Activated CD4-positive, alpha-beta T cell treated with anti-CD3 and anti-CD28 coated beads, Interleukin-10, Interleukin-2, amounts not matched to agents 100 ng/mL and 50 ng/mL, durations not matched to agents 16 hours and 8 hours (primary cell): ENCODE measurements around the gene SIK2.

Experiments
- DNase-seq: peaks from one replicate; pipeline ENCODE4 v3.0.0-alpha.2; 2020

SIK2 gene

DNA sequence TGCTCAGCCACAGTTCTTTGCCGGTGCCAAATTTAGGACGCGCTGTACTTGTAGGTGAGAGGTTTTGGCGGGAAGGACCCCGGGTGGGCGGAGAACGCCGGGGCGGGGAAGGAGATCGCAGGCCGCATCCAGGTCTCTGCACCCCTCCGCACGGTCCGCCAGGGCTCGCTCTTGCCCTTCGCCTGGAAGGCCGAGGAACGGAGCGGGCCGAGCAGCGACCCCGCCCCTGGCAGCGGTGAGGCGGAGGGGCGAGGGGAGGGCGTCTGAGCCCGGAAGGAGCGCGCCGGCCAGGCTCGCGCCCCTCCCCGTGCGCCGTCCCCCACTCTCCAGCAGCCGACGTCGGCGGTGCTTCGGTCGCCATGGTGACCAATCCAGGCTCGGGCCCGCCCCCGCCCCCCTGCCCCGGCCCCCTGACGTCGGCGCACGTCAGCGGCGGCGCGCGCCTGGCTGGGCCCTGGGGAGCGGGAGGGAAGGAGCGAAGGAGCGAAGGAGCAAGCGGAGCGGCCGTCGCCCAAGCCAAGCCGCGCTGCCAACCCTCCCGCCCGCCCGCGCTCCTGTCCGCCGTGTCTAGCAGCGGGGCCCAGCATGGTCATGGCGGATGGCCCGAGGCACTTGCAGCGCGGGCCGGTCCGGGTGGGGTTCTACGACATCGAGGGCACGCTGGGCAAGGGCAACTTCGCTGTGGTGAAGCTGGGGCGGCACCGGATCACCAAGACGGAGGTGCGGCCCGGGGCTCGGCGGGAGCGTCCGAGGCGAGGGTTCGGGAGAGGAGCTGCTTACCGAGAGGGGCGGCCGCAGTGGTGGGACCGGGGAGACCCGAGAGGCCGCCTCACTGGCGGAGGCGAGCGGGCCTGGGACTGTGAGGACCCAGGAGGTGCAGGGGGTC, at the start of gene SIK2:
Gene SIK2 (plus strand): TSS at position 471 of the 886 bp plus-strand sequence. CDS start 115 bp downstream, at position 586.
- peak; percentile 94 for DNase-seq

DNA sequence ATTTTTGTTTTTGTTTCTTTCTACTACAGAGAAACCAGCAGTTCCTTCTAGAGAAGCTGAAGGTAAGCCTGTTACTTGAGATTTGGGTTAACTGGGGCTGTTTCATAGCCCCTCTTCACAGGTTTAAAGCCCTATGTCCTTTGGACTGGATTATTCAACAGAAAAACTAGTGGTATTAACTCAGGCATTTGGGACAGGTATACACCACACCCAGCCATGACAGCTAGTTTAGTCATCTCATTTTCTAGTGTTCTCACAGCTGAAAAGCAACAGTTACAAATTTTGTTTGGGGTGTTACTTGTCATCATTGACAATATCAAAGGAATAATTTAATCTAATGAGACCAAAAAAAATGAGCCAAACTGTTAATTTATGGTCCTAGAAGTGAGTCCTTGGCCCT, 47.7 kb upstream of the SIK2 start:
- no peak for DNase-seq

DNA sequence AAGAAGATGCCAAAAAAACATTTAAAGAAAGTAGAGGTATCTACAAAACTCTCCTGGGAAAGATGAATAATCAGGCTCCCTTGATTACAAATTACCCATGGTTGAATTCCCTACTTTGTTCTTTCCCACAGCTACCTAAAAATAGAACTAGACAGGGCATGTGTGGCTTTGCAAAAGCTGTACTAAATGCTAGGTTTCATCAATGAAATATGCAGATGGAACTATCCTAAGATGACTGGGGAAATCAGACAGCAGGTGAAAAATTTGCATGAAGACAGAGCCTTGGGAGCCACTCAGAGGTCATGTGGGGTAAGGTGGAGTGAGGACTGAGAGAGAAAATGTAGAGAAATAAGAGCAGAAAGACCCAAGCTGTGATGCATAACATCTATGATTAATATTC, 47.0 kb upstream of the SIK2 start:
- DNase-seq: no peak

DNA sequence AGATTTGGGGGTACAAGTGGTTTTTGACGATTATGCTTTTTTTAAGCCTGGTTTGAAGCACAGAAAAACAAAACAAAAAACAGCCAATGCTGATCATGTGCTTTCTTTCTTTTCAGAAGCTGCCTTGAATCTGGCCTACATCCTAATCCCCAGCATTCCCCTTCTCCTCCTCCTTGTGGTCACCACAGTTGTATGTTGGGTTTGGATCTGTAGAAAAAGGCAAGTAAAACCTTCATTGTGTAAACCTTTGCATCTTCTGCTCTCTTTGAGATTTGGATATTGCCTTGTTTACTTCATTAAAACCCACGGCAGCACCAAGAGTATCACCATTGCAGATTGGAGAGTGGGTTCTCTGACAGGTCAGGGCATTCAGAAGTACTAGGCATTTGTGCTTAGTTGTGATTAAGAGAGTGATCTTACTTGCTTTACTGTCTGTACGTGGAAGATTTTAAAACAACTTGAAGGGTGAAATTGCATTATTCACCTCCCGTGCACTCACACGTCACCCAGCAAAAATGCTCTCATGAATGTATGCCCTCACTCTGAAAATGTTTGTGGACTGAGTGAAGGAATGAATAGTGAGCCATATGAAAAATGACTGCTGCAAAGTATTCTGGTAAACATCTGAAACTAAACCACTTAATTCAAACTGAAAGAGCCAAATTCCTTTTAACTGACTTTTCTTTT, 44.7 kb upstream of the SIK2 start:
- DNase-seq: no peak

- DNase-seq: no peak
These were observed 42.3 kb upstream of the SIK2 start for GRCh38 chr11:111559800-111560464.

GRCh38 chr11:111560800-111561199, 41.4 kb upstream of the SIK2 start:
- no peak for DNase-seq

- DNase-seq: no peak
These were observed 40.9 kb upstream of the SIK2 start for GRCh38 chr11:111561306-111561705.

GRCh38 chr11:111561791-111562325, 40.4 kb upstream of the SIK2 start:
- no peak for DNase-seq

- DNase-seq: no peak
These were observed 39.4 kb upstream of the SIK2 start for GRCh38 chr11:111562692-111563389.

DNA sequence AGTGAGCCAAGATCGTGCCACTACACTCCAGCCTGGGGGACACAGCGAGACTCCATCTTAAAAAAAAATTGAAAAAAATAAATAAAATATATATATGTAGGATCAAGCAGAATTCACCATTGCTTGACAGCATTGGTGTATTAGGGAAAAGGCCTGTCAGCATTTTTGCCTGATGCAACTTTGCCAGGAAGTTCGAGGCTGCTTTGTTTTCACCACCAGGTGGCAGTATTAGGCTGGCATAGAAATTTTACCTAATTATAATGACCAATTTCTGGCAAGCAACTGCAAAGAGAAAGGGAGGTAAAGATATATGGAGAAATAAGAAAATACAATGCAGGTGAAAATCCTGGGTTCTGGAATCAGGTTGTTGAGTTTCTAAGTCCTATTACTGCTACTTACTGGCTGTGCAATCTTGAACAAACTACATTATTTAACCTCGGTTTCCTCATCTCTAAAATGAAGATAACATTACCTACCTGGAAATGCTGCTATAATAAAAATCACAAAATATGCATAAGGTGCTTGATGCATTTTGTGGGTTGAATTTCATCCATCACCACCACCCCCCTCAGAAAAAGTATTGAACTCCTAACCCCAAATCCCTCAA, 37.0 kb upstream of the SIK2 start:
- DNase-seq: peak; percentile 74

- no peak for DNase-seq
These were observed 35.9 kb upstream of the SIK2 start for GRCh38 chr11:111566324-111566723.

DNA sequence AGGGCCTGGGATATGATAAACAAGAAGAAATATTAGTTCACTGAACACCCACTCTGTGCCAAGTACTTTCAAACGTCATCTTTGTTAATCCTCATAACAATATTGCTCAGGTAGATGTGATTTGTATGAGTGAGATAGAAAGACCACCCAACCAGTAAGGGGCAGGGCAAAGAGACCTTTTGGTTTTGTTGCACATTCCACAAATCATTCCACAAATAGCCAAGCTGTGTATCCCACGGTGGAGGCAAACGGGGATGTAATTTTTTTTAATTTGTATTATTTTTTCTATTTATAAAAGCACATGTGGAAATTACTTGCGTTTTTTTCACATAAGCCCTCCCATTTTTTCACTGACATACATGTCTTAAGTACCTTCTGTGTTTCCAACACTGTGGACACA, 32.8 kb upstream of the SIK2 start:
- no peak for DNase-seq

DNA sequence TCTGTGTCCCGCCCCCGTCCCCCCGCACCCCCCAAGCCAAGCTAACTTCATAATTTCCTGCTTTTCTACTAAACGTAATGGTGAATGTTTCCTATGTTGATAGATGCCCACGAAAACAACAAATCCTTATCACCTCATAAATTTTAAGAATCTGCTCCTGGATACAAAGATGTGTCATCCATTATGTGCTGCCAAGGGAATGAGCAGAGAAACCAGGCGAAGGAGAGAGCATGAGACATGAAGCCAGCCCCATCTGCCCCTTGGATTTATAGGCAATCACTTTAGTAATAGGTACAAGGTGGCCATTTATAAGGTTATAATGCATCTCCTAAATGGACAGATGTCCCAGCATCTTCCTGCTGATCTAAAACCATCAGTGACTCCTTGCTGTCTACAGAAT, 31.5 kb upstream of the SIK2 start:
- DNase-seq: no peak

- no peak for DNase-seq
These were observed 30.3 kb upstream of the SIK2 start for GRCh38 chr11:111571829-111572501.

DNA sequence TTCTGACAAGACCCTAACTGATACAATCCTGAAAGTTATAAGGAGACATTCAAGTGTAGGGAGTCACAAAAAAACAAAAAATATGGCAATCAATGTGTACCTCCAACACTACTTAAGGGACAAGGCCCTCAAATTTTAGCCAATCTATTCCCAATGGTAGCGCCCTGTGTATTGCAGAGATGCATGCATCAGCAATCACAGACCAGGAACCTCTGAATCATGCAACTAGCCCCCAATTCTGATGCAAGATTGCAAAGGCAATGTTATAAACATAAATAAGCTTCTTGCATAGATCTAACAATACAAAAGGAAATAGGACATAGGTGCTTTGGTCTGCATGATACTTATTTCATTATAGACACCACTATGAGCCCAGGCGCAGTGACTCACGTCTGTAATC, 29.7 kb upstream of the SIK2 start:
- no peak for DNase-seq

DNA sequence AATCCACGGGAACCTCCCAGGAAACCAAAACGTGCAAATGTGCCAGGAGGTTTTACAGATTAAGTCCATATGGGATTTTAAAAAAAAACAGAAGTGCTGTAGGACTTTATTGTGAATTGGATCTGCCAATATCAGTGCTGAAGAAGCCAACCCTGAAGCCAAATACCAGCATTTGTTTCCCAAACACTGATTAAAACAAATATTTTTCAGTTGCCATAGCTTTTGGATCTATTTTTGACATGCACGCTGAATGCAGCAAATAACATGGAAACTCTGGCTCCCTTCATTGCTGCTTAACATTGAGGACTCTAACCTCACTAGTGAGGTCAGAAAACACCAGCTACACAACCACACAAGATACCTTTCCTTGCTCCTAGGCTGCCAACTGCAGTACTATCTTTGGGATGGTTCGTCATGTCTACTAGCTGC, 28.4 kb upstream of the SIK2 start:
- DNase-seq: no peak

GRCh38 chr11:111574373-111575225, 27.6 kb upstream of the SIK2 start:
- no peak for DNase-seq

DNA sequence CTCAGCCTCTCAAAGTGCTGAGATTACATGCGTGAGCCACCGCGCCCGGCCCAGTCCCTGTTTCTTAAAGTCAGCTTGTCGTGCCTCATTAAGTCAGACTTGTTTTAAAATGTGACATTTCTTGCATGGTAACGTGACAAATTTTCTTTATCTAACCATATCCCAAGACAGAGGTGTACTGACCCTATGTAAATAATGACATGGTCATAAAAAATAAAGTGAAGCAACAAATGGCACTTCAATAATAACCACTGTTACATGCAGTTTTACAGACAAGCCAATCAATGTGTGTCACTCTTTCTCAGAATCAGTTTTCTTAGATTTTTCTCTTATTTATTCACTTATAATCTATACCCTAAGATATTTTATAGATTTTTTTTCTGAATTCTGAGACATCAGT, 26.5 kb upstream of the SIK2 start:
- no peak for DNase-seq

DNA sequence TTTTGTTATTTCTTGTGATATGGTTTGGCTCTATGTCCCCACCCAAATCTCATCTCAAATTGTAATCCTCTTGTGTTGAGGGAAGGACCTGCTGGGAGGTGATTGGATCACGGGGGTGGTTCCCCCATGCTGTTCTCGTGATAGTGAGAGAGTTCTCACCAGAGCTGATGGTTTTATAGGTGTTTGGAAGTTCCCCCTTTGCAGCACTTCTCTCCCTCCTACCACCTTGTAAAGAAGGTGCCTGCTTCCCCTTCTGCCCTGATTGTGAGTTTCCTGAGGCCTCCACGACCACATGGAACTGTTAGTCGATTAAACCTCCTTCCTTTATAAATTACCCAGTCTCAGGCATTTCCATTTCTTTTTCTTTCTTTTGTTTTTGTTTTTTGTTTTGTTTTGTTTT, 24.4 kb upstream of the SIK2 start:
- DNase-seq: no peak

DNA sequence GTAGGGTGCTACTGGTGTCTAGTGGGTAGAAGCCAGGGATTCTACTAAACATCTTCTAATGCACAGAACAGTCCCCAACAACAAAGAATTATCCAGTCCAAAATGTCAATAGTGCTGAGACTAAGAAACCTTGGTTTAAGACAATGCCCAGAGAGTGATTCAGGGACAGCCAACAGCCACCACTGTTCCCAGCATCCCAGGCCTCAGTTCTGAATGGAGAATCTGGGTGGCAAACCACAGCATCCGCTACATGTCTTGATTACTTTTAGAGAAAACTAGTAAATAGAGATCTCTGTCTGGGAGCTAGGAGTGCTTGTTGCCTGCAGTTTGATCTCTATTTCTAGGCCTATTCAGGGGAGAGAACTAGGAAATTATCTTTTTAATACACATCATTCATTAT, 20.9 kb upstream of the SIK2 start:
- no peak for DNase-seq

DNA sequence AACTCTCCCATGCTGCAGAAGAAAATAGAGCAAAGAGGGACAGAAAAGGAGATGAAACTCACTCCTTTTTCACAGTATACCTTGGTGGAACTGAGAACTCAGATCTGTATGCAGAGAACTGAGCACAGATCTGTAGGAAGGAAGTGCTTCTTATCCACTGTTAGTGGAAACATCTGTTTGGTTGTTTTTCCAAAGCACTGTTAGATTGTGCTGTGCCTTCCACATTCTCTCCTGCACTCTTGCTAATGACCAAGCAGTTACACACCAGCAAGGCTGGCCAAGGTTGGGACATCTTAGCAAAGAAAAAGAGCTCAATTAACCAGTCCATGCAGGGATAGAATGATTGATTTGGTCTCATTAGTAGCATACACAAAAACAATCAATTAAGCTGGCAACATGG, 20.1 kb upstream of the SIK2 start:
- DNase-seq: no peak
